ENCODE measurements around the gene CXCR2. TPM values are rescaled to one million over a fixed set of nuclear protein-coding genes. Genes with fewer than 3 reads are reported as not detected.
A peak's percentile ranks its signal among the peaks of the same experiment; 100 is the strongest.

The CXCR2 gene
- total RNA-seq, 6 donors from 2014 or later, result 0.79 to 25.8 (median 7.2) TPM

- H3K4me1 ChIP-seq, result peaks cover 0 to 9% (median 3%) of the 10 kb centered on the region in 4 donors
- no peak overlapping the region for H3K27ac ChIP-seq
- no peak for TF ChIP-seq POLR2AphosphoS5 (IDR thresholded peaks at IDR 0.05)
- no peak for TF ChIP-seq EP300 (IDR thresholded peaks at IDR 0.05)
- TF ChIP-seq, protein P1, sequence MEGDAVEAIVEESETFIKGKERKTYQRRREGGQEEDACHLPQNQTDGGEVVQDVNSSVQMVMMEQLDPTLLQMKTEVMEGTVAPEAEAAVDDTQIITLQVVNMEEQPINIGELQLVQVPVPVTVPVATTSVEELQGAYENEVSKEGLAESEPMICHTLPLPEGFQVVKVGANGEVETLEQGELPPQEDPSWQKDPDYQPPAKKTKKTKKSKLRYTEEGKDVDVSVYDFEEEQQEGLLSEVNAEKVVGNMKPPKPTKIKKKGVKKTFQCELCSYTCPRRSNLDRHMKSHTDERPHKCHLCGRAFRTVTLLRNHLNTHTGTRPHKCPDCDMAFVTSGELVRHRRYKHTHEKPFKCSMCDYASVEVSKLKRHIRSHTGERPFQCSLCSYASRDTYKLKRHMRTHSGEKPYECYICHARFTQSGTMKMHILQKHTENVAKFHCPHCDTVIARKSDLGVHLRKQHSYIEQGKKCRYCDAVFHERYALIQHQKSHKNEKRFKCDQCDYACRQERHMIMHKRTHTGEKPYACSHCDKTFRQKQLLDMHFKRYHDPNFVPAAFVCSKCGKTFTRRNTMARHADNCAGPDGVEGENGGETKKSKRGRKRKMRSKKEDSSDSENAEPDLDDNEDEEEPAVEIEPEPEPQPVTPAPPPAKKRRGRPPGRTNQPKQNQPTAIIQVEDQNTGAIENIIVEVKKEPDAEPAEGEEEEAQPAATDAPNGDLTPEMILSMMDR (IDR thresholded peaks at IDR 0.05), result no peak
- TF ChIP-seq POLR2A (IDR thresholded peaks at IDR 0.05), result no peak
- no peaks in the 10 kb centered on the region for H3K27me3 ChIP-seq
- no peaks in the 10 kb centered on the region for H3K36me3 ChIP-seq
- no peaks in the 10 kb centered on the region for H3K9me3 ChIP-seq
- no peak overlapping the region for H3K4me3 ChIP-seq
- no peak for ATAC-seq (ENCODE audit: low FRiP score in 2 of 2)
- no peak for DNase-seq
- WGBS, 2 donors, result 85 to 97% methylated on average over 2 of the region's 2 CpGs
Measured at GRCh38 chr2:218172845-218173244, 47.0 kb downstream of the CXCR2 start.

GRCh38 chr2:218179782-218180181 is 54.0 kb downstream of the CXCR2 start:
- 80 to 83% methylated on average over 4 of the region's 4 CpGs for WGBS, 2 donors
- TF ChIP-seq POLR2AphosphoS5 (IDR thresholded peaks at IDR 0.05) (no peak), EP300 (IDR thresholded peaks at IDR 0.05) (no peak), POLR2A (IDR thresholded peaks at IDR 0.05) (no peak)
- TF ChIP-seq, protein P1 (IDR thresholded peaks at IDR 0.05), result no peak
- ATAC-seq (ENCODE audit: low FRiP score in 2 of 2), result no peak

GRCh38 chr2:218180467-218181114 is 54.8 kb downstream of the CXCR2 start:
- Histone ChIP-seq H3K36me3 (no peaks in the 10 kb centered on the region), H3K27ac (no peak overlapping the region), H3K4me3 (no peak overlapping the region), H3K4me1 (peaks cover 0 to 10% (median 0%) of the 10 kb centered on the region in 4 donors), H3K27me3 (no peaks in the 10 kb centered on the region), H3K9me3 (no peaks in the 10 kb centered on the region)
- TF ChIP-seq EP300 (IDR thresholded peaks at IDR 0.05), result no peak
- 73 to 75% methylated on average over 9 of the region's 9 CpGs for WGBS, 2 donors
- ATAC-seq (ENCODE audit: low FRiP score in 2 of 2) (peak; percentile 40 to 76), DNase-seq (no peak)

More at GRCh38 chr2:218179782-218180181, 54.0 kb downstream of the CXCR2 start:
- Histone ChIP-seq H3K4me1 (peaks cover 0 to 10% (median 0%) of the 10 kb centered on the region in 4 donors), H3K27me3 (no peaks in the 10 kb centered on the region), H3K36me3 (no peaks in the 10 kb centered on the region), H3K27ac (peak overlapping the region in 1 of 4 donors; percentile 6), H3K9me3 (no peaks in the 10 kb centered on the region), H3K4me3 (no peak overlapping the region)
- peak in 1 of 2 donors; percentile 44 for DNase-seq

DNA sequence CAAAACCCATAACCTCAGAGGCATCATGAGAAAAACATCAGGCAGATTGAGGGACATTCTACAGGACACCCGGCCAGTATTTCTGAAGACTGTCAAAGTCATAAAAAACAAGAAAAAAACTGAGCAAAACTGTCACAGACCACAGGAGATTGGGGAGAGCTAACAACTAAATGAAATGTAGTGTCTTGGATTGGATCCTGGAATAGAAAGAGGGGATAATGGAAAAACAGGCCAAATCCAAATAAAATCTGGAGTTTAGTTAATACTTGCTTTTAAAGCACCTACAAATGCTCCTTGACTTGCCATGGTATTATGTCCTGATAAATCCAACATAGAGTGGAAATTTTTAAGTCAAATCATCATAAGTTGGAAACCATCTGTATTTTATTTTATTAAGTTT is 58.5 kb downstream of the CXCR2 start:
- Histone ChIP-seq H3K27ac (no peak overlapping the region), H3K9me3 (no peaks in the 10 kb centered on the region), H3K4me3 (no peak overlapping the region), H3K4me1 (peaks cover 0 to 11% (median 5%) of the 10 kb centered on the region in 4 donors), H3K36me3 (no peaks in the 10 kb centered on the region), H3K27me3 (no peaks in the 10 kb centered on the region)
- TF ChIP-seq, protein P1 (IDR thresholded peaks at IDR 0.05), result no peak
- TF ChIP-seq EP300 (IDR thresholded peaks at IDR 0.05) (no peak), POLR2A (IDR thresholded peaks at IDR 0.05) (no peak), POLR2AphosphoS5 (IDR thresholded peaks at IDR 0.05) (no peak)
- ATAC-seq (ENCODE audit: low FRiP score in 2 of 2) (no peak), DNase-seq (no peak)
- WGBS, 2 donors, result 100% methylated on average over 1 of the region's 1 CpG

DNA sequence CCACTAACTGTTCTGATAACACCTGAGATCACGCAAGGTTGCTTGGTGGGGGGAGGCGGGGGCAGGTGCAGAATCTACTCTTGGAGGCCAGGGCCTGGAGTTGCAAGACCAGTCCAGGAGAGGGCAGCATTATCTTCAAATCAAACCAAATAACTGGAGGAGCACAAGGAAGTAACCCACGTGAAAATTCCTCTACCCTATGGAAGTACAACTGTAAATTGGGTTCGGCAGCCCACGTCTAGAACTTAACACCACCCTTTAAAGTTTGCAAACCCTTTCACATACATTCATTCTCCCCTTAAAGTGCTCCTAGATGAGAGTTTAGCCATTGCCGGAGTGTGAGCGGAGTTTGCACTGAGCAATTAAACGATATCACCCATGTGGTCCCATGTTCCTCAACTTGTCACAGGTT is 60.5 kb downstream of the CXCR2 start:
- Histone ChIP-seq H3K9me3 (no peaks in the 10 kb centered on the region), H3K4me1 (peaks cover 0 to 11% (median 2%) of the 10 kb centered on the region in 4 donors), H3K27me3 (no peaks in the 10 kb centered on the region), H3K27ac (no peak overlapping the region), H3K4me3 (no peak overlapping the region), H3K36me3 (no peaks in the 10 kb centered on the region)
- WGBS, 2 donors, result 33 to 39% methylated on average over 8 of the region's 8 CpGs
- DNase-seq (peak in 1 of 2 donors; percentile 75), ATAC-seq (ENCODE audit: low FRiP score in 2 of 2) (peak; percentile 91 to 92)
- no peak for TF ChIP-seq POLR2A (IDR thresholded peaks at IDR 0.05)
- no peak for TF ChIP-seq EP300 (IDR thresholded peaks at IDR 0.05)
- TF ChIP-seq, protein P1 (IDR thresholded peaks at IDR 0.05), result peak; percentile 78 to 89 (median 86)
- no peak for TF ChIP-seq POLR2AphosphoS5 (IDR thresholded peaks at IDR 0.05)

Other genes with a start within 250 kb of the CXCR2 start
- 1,000 to 10,000 TPM in 1 of 6 donors, 100 to 1,000 TPM in 5; 325 to 1,095 (median 550) TPM for gene TNS1, start 123.0 kb upstream of the CXCR2 start, total RNA-seq
- gene RUFY4, start 56.8 kb upstream of the CXCR2 start, total RNA-seq, result under 1 TPM in 4 of 6 donors, not detected in 2; 0.15 to 0.51 (median 0.21) TPM
- gene CXCR1, start 40.9 kb downstream of the CXCR2 start, total RNA-seq, result 10 to 100 TPM in 2 of 6 donors, 1 to 10 TPM in 4; 1.3 to 17.2 (median 6.4) TPM
- gene ARPC2, start 91.2 kb downstream of the CXCR2 start, total RNA-seq, result 100 to 1,000 TPM; 233 to 440 (median 357) TPM
- gene GPBAR1, start 135.0 kb downstream of the CXCR2 start, total RNA-seq, result 1 to 10 TPM in 5 of 6 donors, under 1 TPM in 1; 0.33 to 6.4 (median 4.1) TPM
- gene AAMP, start 144.1 kb downstream of the CXCR2 start, total RNA-seq, result 100 to 1,000 TPM in 4 of 6 donors, 10 to 100 TPM in 2; 67.1 to 168 (median 118) TPM
- 100 to 1,000 TPM in 2 of 6 donors, 10 to 100 TPM in 4; 69.8 to 153 (median 87.2) TPM for gene PNKD, start 144.5 kb downstream of the CXCR2 start, total RNA-seq
- 100 to 1,000 TPM; 112 to 359 (median 236) TPM for gene TMBIM1, start 166.5 kb downstream of the CXCR2 start, total RNA-seq
- gene CATIP, start 230.8 kb downstream of the CXCR2 start, total RNA-seq, result 1 to 10 TPM in 5 of 6 donors, under 1 TPM in 1; 0.77 to 8.5 (median 4.3) TPM